RWPE1 (cell line): Measurements from ENCODE around the gene GABRB3.

Source experiments
- CTCF ChIA-PET: fragments of 350-600 bp; sonication (Branson Sonifier 250); formaldehyde crosslinking; extraction: SDS; loops from one replicate; lab custom pipeline; 2021; lab: Yijun Ruan, JAX
- POLR2A ChIA-PET: fragments of 400-600 bp; formaldehyde crosslinking; extraction: SDS; loops from one replicate; lab custom pipeline; 2020; ENCODE audit warnings: antibody characterized with exemption; ENCODE audit not compliant: low non-redundant PET; lab: Yijun Ruan, JAX
- DNase-seq: peaks from one replicate; pipeline ENCODE4 v3.0.0; 2012; ENCODE audit warnings: low spot score
- H3K27ac ChIP-seq: fragments of 450-650 bp; 2 replicates; pipeline ENCODE4 v1.5.1; 2017
- TF ChIP-seq, protein P1 (sequence below): fragments of 450-650 bp; conservative IDR thresholded peaks from 2 replicates; pipeline ENCODE4 v1.5.1; 2017; ENCODE audit warnings: low read depth, mild to moderate bottlenecking

The GABRB3 gene

DNA sequence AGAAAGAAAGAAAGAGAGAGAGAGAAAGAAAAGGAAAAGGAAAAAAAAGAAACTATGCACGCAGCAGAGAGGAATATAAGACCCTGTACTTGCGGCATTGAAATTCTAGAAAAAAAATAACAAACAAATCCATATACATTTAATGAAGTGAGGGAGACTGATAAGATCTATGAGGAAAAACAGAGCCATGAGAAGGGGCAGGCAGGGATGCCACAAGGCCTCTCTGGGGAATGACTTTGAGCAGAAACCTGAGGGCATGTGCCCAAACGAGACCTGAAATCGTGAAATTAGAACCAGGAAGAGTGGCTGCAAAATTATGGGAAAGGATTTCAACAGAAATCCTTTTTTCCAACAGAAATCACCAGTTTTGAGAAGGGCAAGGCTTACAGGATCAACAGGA, 98.4 kb downstream of the GABRB3 start:
- TF ChIP-seq, protein P1, sequence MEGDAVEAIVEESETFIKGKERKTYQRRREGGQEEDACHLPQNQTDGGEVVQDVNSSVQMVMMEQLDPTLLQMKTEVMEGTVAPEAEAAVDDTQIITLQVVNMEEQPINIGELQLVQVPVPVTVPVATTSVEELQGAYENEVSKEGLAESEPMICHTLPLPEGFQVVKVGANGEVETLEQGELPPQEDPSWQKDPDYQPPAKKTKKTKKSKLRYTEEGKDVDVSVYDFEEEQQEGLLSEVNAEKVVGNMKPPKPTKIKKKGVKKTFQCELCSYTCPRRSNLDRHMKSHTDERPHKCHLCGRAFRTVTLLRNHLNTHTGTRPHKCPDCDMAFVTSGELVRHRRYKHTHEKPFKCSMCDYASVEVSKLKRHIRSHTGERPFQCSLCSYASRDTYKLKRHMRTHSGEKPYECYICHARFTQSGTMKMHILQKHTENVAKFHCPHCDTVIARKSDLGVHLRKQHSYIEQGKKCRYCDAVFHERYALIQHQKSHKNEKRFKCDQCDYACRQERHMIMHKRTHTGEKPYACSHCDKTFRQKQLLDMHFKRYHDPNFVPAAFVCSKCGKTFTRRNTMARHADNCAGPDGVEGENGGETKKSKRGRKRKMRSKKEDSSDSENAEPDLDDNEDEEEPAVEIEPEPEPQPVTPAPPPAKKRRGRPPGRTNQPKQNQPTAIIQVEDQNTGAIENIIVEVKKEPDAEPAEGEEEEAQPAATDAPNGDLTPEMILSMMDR, result no peak
- DNase-seq, result no peak
- H3K27ac ChIP-seq, result no peak overlapping the region
- ChIA-PET CTCF (no interaction called here), POLR2A (no interaction called here)

DNA sequence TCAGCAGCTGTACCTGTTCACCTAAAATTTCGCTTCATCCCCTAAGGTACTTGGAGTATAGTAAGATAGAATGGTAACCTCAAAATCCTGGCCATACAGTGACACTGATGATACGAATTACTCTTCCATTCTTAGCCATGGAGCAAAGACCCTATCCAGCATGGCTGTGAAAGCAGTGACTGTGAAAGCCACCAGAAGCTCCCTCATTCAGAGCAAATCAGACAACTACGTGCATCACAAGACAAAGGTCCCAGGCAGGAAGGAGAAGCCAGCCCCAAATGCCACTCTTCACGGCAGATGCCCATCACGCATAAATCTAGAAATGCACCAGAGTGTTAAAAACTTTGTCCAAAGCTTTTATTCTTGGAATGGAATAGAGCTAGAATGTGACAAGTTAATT, 99.4 kb downstream of the GABRB3 start:
- ChIA-PET POLR2A (no interaction called here), CTCF (no interaction called here)
- TF ChIP-seq, protein P1, result no peak
- H3K27ac ChIP-seq, result no peak overlapping the region
- DNase-seq, result no peak

DNA sequence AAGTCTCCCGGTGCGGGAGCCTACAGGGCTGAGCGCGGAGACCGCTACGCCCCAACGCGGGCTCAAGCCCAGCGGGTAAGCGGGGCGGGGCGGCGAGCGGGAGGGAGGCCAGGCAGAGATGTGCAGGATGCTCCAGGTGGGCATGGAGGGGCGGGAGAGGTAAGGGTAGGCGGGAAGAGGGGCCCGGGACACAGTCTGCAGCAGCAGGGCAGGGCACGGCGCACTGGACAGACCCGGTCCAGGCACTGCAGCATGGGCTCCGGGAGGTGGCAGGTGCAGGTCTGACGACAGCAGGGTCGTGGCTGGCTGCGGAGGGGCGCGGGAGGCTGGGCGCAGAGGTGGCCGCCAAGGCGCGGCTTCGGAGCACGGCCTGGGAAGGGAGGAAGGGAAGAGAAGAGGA, 102.8 kb downstream of the GABRB3 start:
- no peak for DNase-seq
- POLR2A ChIA-PET, result no interaction called here
- CTCF ChIA-PET, result no interaction called here
- TF ChIP-seq, protein P1, result no peak
- H3K27ac ChIP-seq, result no peak overlapping the region

DNA sequence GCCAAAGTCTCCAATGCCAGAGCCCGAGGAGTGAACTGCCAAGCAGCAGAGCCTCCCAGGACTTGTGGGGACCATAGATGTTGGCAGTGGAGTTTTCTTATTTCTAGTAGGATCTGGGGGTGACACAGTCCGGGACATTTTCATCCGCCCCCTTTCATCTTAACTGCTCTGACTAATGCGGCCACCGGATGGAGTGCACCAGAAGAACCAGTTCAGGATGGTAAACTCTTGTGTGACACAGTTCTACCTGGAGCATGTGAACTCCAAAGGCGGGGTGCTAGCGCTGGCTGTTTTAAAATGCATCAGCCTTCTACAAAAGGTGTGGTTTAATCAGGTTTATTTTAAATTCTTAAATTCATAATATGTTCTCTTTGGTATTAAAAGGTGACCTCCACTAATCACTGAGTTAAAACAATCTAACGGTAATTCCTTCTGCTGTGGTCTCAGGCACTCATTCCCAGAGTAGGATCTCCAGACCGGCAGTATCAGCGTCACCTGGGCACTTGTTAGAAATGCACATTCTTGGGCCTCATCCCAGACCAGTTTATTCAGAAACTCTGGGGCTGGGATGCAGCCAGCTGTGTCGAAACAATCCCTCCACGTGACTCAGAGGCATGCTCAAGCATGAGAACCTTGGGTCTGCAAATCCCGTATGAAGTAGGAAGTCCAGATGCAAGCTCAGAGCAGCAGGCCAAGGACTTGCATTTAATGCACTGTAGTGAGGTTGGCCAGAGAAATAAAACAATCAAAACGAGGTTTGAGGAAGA, 105.5 kb downstream of the GABRB3 start:
- CTCF ChIA-PET, result no interaction called here
- DNase-seq, result no peak
- POLR2A ChIA-PET, result no interaction called here
- TF ChIP-seq, protein P1, result no peak
- H3K27ac ChIP-seq, result no peak overlapping the region

DNA sequence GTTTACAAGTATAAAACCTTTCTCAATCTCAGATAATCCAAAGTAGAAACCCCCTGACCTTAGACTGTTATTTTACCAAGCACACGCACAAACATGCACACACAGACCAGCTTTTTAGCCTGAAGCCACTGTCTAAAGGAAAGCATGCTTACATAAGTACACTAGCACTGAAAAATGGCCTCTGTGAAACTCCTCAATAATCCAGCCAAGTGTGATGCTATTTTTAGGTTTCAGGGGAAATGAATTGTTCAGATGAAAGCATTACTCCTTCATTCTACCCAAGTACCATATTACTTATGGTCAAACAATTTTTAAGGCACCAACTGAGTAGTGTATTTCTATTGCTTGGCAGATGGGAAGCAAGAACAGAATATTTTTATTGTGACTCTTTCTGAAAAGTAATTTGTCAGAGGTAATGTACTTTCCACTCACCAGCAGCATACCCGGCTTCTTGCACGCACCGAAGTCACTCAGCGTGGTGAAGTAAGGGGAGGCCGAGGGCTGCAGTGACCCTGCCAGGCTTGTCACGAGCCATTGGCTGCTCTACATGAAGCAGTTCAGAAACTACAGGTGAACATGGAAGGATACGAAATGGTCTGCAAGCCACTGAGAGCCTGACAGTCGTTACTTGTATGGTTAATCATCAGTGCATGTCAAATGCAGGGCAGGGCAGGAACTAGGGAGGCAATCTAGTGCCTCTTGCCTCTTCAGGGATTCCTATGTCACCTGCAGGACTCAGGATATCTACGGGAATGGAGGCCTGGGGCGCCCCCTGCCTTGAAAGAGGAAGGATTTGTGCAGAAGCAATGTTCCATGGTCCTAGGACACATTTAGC, 106.7 kb downstream of the GABRB3 start:
- TF ChIP-seq, protein P1, result no peak
- CTCF ChIA-PET, result no interaction called here
- H3K27ac ChIP-seq, result no peak overlapping the region
- no peak for DNase-seq
- POLR2A ChIA-PET, result no interaction called here

DNA sequence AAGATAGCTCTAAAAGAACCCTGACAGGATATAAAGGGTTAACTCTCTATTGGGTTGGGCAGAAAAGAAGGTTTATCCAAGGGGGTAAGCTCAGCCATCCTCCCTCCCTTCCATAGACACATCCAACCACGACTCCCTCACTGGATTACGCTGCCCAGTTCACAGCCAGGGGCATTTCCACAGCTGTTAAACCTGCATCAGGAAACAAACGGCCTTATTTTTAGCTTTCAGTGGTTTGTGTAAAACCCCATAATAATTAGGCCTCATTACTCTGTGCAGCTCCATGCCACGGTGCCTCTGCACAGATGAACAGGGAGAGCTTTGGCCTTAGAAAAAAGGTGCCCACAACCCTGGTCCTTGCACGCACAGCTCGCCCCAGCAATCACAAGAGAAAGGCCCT, 110.6 kb downstream of the GABRB3 start:
- CTCF ChIA-PET, result no interaction called here
- TF ChIP-seq, protein P1, result no peak
- no peak for DNase-seq
- POLR2A ChIA-PET, result no interaction called here
- H3K27ac ChIP-seq, result no peak overlapping the region
